ENCODE measurements around the gene TSACC.
"Not testable (repeated sequence)": the region's sequence is repeated elsewhere in the genome, so short reads cannot be mapped to it uniquely, and the experiment has no call there.

Gene TSACC

DNA sequence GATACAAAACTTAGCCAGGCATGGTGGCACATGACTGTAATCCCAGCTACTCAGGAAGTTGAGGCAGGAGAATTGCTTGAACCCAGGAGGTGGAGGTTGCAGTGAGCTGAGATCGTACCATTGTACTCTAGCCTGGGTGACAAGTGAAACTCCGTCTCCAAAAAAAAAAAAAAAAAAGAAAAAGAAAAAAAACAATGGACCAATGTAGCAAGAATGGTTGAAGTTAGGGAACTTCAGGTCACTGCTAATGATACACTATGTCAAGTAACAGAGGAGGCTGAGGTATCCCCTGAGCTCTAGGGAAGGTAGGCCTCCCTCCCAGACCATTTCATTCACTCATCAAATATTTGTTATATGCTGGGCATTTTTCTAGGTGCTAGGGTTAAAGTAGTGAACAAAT, 7.7 kb downstream of the TSACC start:
- in situ Hi-C loops (cut with HindIII; ENCODE audit: low sequenced_read_pairs): not testable (repeated sequence)

DNA sequence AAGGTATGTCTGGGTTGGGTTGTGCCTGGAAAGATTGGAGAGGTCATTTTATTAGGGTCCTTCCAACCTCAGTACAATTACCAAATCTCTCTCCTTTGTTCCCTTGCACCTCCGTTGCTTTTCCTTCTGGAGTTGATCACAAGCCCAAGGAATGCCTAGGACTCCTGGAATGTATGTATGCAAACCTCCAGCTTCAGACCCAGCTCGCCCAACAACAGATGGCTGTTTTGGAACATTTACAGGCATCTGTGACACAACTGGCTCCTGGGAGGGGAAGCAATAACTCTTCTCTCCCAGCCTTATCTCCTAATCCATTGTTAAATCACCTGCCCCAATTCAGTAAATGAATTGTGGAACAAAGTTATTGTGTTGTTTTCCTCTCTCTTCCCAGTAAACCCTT, 8.3 kb downstream of the TSACC start:
- in situ Hi-C loops (cut with HindIII; ENCODE audit: low sequenced_read_pairs): no loop called here

DNA sequence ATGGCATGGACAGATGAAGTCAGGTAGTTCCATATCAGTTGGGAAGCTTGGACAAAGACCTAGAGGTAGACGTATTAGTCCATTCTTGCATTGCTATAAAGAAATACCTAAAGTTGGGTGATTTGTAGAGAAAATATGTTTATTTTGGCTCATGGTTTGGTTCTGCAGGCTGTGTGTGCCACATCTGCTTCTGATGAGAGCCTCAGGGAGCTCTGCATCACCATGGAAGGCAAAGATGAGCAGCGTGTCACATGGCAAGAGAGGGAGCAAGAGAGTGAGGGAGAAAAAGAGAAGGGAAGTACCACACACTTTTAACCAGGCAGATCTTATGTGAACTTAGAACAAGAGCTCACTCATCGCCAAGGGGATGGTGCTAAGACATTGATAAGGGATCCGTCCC, 9.0 kb downstream of the TSACC start:
- in situ Hi-C loops (cut with HindIII; ENCODE audit: low sequenced_read_pairs): no loop called here

DNA sequence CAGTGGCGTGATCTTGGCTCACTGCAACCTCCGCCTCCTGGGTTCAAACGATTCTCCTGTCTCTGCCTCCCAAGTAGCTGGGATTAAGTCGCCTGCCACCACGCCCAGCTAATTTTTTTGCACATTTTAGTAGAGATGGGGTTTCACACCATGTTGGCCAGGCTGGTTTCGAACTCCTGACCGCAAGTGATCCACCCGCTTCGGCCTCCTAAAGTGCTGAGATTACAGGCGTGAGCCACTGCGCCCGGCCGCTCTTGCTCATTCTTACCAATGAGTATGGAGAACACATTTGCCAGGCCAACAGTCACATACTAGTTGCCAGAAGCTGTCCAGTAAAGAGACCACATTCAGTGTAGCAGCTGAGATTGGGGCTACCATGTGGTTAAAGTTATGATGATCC, 14.2 kb downstream of the TSACC start:
- in situ Hi-C loops (cut with HindIII; ENCODE audit: low sequenced_read_pairs): not testable (repeated sequence)

DNA sequence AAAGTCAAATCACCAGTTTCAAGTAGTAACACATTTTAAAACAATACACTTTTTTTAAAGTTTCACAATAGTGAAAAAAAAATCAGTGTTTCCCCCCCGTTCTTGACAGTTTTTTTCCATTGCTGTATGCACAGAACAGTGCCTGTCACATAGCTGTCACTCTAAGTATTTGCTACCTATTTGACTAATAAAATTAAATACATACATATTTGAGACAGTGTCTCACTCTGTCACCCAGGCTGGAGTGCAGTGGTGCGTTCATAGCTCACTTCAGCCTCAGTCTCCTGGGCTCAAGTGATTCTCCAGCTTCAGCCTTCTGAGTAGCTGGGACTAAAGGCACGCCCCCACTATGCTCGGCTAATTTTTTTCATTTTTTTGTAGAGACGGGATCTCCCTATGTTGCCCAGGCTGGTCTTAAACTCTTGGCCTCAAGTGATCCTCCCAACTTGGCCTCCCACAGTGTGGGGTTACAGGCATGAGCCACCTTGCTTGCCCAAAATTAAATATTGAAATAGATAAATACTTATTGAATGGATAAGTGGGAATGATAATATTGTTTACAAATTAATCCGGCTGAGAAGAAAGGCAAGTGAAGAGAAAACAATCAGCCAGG, 18.0 kb downstream of the TSACC start:
- in situ Hi-C loops (cut with HindIII; ENCODE audit: low sequenced_read_pairs): no loop called here

DNA sequence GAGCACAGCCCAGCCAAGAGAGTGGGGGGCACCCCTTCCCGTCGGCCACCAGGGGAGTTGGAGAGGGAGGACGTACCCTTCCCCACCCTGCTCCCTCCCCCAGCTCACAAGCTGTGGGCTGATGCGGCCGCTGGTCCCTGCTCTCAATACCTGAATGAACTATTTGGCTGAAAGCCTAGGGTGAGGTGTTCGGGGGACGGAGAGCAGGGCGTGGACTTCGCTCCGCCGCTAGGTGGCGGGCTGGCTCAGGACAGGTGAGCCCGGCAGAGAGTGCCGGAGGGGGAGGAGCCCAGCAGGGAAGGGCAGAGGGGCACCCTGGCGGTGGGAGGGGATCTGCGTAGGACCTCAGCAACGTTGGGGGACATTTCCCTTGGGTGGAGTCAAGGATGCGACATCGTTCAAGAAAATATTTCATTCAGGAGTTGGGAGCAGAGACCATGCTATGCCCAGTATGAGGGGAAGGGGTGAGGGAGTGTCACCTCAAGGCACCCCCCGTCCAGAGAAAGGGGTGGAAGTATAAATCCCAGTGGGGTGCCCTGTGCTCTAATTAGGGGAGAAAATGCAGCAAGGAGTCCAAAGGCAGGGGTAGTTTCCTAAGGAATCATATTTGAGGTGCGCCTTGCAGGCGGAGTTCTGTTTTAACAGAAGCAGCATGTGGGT, 18.7 kb downstream of the TSACC start:
- in situ Hi-C loops (cut with HindIII; ENCODE audit: low sequenced_read_pairs): no loop called here

DNA sequence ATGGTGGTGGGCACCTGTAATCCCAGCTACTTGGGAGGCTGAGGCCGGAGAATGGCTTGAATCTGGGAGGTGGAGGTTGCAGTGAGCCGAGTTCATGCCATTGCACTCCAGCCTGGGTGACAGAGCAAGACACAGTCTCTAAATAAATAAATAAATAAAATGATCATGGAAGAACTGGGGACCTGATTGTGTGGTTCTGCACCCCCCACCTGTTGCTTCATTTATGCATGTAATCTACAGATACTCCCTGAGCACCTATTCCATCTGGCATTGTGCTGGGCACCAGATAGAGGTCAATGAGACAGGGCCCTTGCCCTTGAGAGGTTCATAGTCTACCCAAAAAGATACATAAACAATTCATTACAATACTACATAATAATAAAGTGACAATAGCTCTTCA, 19.7 kb downstream of the TSACC start:
- in situ Hi-C loops (cut with HindIII; ENCODE audit: low sequenced_read_pairs): no loop called here

DNA sequence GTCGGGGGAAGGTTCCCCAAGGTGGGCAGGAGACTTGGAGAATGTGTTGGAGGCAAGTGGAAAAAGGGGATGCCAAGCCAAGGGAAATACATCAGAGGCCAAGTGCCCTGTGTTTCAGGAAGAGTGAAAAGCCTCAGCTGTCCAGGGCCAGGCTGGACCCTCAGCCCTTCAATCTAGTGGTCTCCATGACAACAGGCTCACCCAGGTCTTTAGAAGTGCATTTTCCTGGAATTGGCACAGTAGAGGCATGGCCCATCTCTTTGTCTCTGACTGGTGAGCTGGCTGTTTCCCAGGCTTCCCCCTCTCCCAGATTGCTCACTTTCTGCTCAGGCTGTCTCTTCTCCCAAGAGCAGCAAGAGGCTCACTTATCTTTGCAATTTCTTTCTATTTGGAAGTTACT, 20.3 kb downstream of the TSACC start:
- in situ Hi-C loops (cut with HindIII; ENCODE audit: low sequenced_read_pairs): no loop called here

DNA sequence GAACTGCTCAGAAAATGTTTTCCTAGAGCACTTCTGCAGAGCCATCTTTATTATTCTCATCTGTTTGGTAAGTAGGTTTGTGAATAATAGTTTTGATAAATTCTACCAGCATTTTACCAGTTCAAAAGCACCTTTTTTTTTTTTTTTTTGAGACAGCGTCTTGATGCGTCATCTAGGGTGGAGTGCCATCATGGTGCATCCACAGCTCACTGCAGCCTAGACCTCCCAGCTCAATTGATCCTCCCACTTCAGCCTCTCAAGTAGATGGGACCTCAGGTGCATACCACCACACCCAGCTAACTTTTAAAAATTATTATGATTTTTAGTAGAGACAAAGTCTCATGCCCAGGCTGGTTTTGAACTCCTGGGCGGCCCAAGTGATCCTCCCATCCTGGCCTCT, 20.9 kb downstream of the TSACC start:
- in situ Hi-C loops (cut with HindIII; ENCODE audit: low sequenced_read_pairs): no loop called here

DNA sequence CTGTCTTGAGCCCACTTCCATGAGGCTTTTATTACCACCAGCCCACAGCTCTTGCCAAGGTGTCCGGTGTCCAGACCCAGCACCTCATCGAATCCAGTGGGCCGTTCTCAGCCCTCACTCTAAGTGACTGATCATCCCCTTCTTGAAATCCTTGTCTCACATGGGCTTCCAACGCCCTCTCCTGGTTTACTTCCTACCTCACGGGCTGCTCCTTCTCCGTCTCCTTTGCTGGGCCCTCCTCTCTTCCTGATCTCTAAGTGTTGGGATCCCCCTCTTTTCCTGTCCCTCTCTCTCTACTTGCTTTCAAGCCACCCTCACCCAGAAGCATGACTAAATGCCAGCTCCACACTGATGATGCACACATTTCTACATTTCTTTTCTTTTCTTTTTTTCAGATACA, 21.6 kb downstream of the TSACC start:
- in situ Hi-C loops (cut with HindIII; ENCODE audit: low sequenced_read_pairs): no loop called here

DNA sequence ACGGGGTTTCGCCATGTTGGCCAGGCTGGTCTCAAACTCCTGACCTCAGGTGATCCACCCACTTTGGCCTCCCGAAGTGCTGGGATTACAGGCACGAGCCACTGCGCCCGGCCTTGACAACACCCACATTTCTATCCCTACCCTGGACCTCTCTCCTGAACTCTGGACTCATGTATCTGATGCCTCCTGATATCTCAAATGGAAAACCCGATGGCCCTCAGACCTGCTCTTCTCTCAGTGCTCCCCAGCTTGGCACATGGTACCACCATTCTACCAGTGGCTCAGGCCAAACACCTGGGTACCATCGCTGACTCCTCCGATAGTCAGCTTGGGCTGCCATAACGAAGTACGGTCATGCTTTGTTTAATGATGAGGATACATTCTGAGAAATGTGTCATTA, 22.2 kb downstream of the TSACC start:
- in situ Hi-C loops (cut with HindIII; ENCODE audit: low sequenced_read_pairs): no loop called here

DNA sequence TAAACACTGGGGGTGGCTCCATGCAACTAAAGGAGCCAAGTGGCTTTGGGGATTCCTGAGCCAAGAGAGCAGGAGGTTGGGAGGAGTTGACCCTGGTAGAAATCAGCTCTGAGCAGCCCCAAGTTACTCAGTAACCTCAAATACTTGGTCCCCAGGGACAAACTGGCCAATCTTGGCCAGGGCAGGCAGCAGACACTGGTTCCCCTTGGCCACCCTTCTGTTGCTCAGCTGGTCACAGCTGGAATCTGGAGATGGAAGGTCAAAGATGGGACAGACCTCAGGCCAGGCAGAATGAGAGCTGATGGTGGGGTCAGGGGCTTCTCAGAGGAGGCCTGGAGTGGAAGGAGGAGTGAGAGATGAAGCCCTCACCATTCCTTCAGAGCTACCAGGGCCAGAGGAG, 27.4 kb downstream of the TSACC start:
- in situ Hi-C loops (cut with HindIII; ENCODE audit: low sequenced_read_pairs): no loop called here

DNA sequence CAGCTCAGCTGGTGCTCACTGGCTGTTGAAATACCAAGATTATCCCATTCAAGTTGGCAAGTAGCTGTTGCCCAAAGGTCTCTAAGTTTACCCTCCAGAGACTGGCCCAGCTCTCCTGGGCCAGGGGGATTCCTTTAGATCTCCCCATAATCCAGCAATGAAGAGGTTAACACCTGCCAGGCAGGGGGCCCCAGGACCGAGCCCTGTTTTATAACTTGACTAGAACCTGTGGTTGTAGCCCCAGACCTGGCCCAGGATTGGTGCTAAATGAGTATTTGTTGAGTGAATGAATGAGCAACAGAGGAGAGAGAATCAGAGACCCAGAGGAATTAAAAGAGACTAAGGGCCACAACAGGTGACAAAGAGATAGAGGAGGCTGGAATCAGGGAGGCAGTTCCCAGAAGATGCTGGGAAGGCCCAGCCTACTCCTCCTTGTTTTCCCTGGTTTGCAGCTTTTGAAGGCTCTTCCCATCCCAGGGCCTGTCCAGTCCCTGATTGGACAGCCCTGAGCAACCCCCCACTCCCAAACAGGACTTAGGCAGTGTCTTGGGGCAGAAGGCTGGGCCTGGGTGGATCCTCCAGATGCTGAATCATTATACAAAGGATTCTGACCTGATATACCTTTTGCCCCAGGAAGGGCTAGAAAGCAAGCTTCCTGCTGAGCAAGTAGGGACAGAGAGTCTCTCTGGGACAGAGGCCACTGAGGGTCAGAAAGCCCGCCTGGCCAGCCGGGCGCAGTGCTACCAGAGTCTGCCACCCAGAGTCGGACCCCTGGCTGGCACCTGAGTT, 28.2 kb downstream of the TSACC start:
- in situ Hi-C loops (cut with HindIII; ENCODE audit: low sequenced_read_pairs): no loop called here

DNA sequence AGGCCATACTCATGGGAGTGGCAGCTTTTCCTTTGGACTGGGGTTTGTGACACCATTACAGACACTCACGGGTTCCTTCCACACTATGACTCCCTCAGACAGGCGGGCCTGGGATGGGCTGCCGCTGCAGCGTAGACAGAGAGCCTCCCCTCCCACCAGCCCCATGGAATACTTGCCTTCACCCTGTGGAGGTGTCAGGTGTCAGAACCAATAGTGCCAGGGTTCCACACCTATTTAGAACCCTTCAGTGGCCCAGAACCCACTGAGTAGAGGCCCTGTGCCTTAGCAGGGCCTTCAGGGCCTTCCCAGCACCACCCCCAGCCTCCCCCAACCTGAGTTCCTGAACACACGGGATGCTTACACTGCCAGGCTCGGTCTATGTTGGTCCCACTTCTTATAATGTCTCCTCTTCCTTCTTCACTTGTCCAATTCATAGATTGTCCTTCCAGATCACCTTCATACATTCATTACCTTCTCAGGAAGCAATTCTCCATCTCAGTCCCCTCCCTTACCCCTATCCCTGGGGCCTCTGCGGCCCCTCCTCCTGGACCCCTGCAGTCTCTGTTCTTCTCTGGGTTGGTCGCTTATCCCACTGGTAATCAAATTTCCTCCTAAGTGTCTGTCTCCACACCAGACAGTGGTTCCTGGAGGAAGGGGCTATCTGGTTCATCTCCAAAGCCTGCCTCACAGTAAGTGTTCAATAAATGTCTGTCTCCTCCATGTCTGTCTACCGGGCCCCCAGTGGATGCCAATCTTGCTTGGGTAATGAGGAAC, 29.2 kb downstream of the TSACC start:
- in situ Hi-C loops (cut with HindIII; ENCODE audit: low sequenced_read_pairs): no loop called here

DNA sequence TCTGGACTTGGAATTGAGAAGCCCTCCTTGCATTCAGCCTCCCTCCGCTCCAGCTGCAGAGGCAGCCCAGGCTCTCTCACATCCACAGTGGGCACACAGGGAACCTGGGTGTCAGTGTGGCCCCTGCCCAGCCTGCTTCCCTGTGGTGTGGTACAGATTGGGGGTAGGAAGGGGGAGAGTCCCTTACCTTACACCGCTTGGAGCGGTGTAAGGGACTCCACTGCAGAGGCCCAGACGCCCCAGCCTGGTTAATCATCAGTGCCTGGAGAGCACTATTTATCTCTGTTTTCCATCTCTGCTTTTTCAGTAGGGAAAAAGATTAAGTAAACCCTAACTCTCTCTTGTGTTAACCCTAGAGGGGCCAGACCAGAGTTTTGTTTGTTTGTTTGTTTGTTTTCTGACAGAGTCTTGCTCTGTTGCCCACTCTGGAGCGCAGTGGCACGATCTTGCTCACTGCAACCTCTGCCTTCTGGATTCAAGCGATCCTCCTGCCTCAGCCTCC, 29.9 kb downstream of the TSACC start:
- in situ Hi-C loops (cut with HindIII; ENCODE audit: low sequenced_read_pairs): no loop called here

DNA sequence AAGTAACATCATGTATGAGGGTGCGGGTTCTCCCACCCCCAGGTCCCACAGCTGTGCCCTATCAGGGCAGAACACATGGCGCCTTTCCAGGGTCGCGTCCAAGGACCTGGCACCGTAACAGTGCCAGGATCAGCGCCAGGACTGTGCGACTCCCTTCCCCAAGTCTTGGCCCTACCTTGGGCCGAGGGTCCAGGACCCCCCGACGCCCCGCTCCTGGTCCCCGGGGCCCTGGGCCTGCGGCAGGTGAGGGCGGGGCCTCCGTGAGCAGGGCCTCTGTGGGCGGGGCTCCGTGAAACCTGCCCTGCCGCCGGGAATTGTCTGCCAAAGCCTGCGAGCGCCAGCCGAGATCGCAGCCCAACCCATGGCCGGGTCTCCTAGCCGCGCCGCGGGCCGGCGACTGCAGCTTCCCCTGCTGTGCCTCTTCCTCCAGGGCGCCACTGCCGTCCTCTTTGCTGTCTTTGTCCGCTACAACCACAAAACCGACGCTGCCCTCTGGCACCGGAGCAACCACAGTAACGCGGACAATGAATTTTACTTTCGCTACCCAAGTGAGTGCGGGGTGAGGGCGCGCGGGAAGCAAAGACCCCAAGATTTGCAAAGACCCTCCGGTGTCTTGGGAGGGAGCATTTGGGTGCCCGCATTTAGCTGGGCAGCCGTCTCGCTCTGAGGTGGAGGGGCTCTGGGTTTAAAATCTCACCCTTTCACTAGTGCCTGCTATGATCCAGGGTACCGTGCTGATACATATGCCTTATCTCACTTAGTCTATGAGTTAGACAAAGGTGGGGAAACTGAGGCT, 30.8 kb downstream of the TSACC start, which contains the start of gene RHBG:
RHBG (plus strand) TSS at position 323 of the 796 bp plus-strand sequence; CDS start at position 362, 39 bp downstream.
- in situ Hi-C loops (cut with HindIII; ENCODE audit: low sequenced_read_pairs): no loop called here

DNA sequence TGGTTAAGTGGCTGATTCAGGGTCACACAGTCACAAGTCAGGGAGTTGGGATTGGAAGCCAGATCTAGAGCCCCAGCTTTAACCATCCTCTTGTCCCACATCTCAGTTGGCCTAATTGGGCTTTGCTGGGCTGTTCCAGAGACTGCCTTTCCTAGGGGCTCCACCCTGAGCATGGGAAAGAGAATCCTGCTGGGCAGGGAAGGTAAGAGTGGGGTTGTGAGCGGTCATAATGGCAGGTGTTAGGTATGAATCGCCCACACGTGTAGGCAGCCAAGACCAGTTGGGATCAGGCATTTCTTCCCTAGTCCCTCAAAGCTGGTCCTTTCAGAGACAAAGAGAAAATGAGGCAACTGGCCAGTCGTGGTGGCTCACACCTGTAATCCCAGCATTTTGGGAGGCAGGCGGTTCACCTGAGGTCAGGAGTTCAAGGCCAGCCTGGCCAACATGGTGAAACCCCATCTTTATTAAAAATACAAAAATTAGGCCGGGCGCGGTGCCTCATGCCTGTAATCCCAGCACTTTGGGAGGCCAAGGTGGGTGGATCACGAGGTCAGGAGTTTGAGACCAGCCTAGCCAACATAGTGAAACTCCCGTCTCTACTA, 31.5 kb downstream of the TSACC start:
- in situ Hi-C loops (cut with HindIII; ENCODE audit: low sequenced_read_pairs): not testable (repeated sequence)

DNA sequence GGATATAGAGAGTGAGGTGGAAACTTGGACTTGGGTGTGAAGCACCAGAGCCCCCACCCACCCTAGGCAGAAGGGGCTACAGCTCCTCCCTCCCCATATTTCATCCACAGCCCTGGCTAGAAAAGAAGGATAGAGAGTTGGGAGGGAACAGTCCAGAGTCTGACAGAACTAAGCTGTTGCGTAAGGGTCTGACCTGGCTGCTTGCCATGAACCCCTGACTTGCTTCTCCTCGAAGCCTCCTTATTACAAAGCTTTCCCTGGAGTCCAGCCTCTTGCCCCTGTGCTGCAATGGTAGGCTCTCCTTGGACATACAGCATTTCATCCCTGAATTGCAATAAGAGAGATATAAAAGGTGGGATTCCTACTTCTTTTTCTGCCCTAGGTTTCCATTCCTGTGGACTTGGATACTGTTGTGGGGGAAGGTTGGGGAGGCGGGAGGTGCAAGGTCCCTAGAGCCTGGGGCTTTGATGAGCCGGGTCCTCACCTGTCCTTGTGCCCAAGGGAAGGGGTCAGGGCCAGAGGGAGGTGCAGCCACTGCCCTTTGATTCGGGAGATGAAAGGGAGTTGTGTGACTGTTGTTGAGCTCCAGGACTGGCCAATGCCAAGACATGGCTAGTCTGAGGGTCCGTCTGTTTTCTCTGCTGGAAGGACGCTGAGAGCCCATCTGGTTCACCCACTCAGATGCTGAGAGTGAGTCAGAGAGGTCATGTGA, 33.4 kb downstream of the TSACC start:
- in situ Hi-C loops (cut with HindIII; ENCODE audit: low sequenced_read_pairs): no loop called here

DNA sequence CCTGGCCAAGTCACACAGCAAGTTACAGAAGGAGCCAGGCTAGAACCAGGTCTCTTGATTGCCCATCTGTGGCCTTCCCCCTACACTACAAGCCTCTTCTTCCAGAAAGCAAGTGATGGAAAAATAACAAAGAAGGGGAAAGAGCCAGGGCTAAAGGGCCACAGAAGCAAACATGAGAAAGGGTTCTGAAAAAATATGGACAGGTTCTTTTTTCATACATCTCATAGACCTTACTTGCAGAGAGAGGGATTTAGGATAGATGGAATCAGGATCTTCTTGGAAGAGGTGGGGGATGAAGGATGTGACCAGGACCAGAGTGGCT, 33.9 kb downstream of the TSACC start:
- in situ Hi-C loops (cut with HindIII; ENCODE audit: low sequenced_read_pairs): no loop called here

All from DLD1 (cell line).